ENCODE results near the gene CLHC1.

DNA sequence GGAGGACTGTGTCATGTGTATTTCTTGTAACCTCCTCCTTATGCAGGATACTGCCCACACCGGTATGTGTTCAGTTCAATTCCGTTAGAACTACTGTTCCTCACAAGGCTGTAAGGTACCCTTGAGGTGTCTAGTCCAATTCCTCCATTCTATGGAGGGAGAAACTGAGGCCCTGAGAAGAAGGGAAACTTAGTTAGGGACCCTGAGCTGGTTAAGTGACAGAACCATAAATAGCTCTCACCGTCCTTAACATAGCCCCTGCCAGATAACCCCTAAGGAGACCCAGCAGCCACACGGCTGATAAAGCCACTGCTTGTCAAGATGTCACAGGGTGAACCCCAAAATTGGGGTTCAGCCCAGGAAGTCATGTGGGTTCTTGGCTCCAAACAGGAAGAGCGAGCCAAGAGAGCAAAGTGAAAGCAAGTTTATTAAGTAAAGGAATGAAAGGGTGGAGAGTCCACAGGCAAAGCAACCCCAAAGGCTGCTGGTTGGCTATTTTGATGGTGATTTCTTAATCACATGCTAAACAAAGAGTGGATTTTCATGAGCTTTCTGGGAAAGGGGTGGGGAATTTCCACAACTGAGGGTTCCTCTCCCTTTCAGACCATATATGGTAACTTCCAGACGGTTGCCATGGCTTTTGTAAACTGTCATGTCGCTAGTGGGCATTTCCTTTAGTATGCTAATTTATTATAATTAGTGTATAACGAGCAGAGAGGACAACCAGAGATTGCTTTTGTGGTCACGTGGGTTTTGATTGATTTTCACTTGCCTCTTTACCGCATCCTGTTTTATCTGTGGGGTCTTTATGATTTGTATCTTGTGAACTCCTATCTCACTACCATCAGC, 98.4 kb downstream of the CLHC1 start:
- TF ChIP-seq POLR2AphosphoS5 (IDR thresholded peaks at IDR 0.05; ENCODE audit: low read depth, low read length) = peak; percentile 32; the same call in 1 of the 2 replicates
- peak; percentile 54; the same call in 1 of the 2 replicates for TF ChIP-seq POLR2A (IDR thresholded peaks at IDR 0.05; ENCODE audit: low read depth, low read length)
